SK-N-SH treated with all-trans-retinoic acid at 6 μM for 48 hours (cell line): ENCODE results near the gene LSR.

Source experiments
- ATAC-seq: fragments of 200-7000 bp; cut with Tn5 transposase; 3 replicates; pipeline ENCODE4 v1.9.1; 2020; ENCODE audit warnings: mild to moderate bottlenecking, moderate library complexity
- ARNTL ChIP-seq: fragments of 450-650 bp; formaldehyde crosslinking; IDR thresholded peaks from 2 replicates; pipeline ENCODE4 v1.5.0; 2020; ENCODE audit warnings: low read depth, mild to moderate bottlenecking, moderate library complexity, borderline replicate concordance
- BACH2 ChIP-seq: fragments of 250-450 bp; sonication (Bioruptor Pico); IDR thresholded peaks from 2 replicates; pipeline ENCODE4 v1.9.0; 2021; ENCODE audit warnings: mild to moderate bottlenecking, borderline replicate concordance
- CSDC2 ChIP-seq: fragments of 250-450 bp; sonication (Bioruptor Pico); IDR thresholded peaks from 2 replicates; pipeline ENCODE4 v1.5.0; 2020; ENCODE audit warnings: mild to moderate bottlenecking, moderate library complexity
- ESRRG ChIP-seq: fragments of 250-450 bp; sonication (Bioruptor Pico); IDR thresholded peaks from 2 replicates; pipeline ENCODE4 v1.6.1; 2021; ENCODE audit warnings: mild to moderate bottlenecking
- GLIS3 ChIP-seq: fragments of 250-450 bp; sonication (Bioruptor Pico); IDR thresholded peaks from 2 replicates; pipeline ENCODE4 v1.5.0; 2020; ENCODE audit warnings: mild to moderate bottlenecking, moderate library complexity
- ISL1 ChIP-seq: fragments of 250-450 bp; sonication (Bioruptor Pico); IDR thresholded peaks from 2 replicates; pipeline ENCODE4 v2.1.2; 2022; ENCODE audit warnings: mild to moderate bottlenecking, moderate library complexity
- OSR1 ChIP-seq: fragments of 250-450 bp; sonication (Bioruptor Pico); IDR thresholded peaks from 2 replicates; pipeline ENCODE4 v1.8.0; 2022; ENCODE audit warnings: moderate library complexity, mild to moderate bottlenecking, inconsistent platforms
- PPARA ChIP-seq: fragments of 250-450 bp; sonication (Bioruptor Pico); IDR thresholded peaks from 2 replicates; pipeline ENCODE4 v1.5.0; 2020; ENCODE audit warnings: mild to moderate bottlenecking, borderline replicate concordance
- SNAI2 ChIP-seq: fragments of 250-450 bp; sonication (Bioruptor Pico); IDR thresholded peaks from 2 replicates; pipeline ENCODE4 v1.5.0; 2020; ENCODE audit warnings: mild to moderate bottlenecking, moderate library complexity
- TCF4 ChIP-seq: fragments of 250-450 bp; sonication (Bioruptor Pico); IDR thresholded peaks from 2 replicates; pipeline ENCODE4 v1.8.0; 2021; ENCODE audit warnings: mild to moderate bottlenecking, moderate library complexity, borderline replicate concordance
- TOX ChIP-seq: fragments of 250-450 bp; sonication (Bioruptor Pico); IDR thresholded peaks from 2 replicates; pipeline ENCODE4 v1.8.0; 2021; ENCODE audit warnings: mild to moderate bottlenecking, moderate library complexity, borderline replicate concordance
- ZFP3 ChIP-seq: fragments of 250-450 bp; sonication (Bioruptor Pico); IDR thresholded peaks from 2 replicates; pipeline ENCODE4 v1.5.0; 2020; ENCODE audit warnings: mild to moderate bottlenecking, moderate library complexity
- ZFP30 ChIP-seq: fragments of 450-650 bp; formaldehyde crosslinking; IDR thresholded peaks from 2 replicates; pipeline ENCODE4 v1.5.0; 2022; ENCODE audit warnings: mild to moderate bottlenecking, moderate library complexity
- ZNF565 ChIP-seq: fragments of 450-650 bp; formaldehyde crosslinking; conservative IDR thresholded peaks from 2 replicates; pipeline ENCODE4 v1.5.0; 2020; ENCODE audit warnings: low read depth, mild to moderate bottlenecking, moderate library complexity
- ZNF70 ChIP-seq: fragments of 450-650 bp; formaldehyde crosslinking; IDR thresholded peaks from 2 replicates; pipeline ENCODE4 v1.5.0; 2020; ENCODE audit warnings: mild to moderate bottlenecking, moderate library complexity
- ZNF8 ChIP-seq: fragments of 450-650 bp; formaldehyde crosslinking; IDR thresholded peaks from 2 replicates; pipeline ENCODE4 v1.5.0; 2020; ENCODE audit warnings: mild to moderate bottlenecking, moderate library complexity
- TF ChIP-seq, protein P1 (sequence below): fragments of 250-450 bp; sonication (Bioruptor Pico); IDR thresholded peaks from 2 replicates; pipeline ENCODE4 v1.5.1; 2021; ENCODE audit warnings: mild to moderate bottlenecking, moderate library complexity
- TF ChIP-seq, protein P2 (sequence below): fragments of 250-450 bp; sonication (Bioruptor Pico); IDR thresholded peaks from 2 replicates; pipeline ENCODE4 v1.8.0; 2020; ENCODE audit warnings: mild to moderate bottlenecking, moderate library complexity, borderline replicate concordance
- TF ChIP-seq, protein P3 (sequence below): fragments of 250-450 bp; sonication (Bioruptor Pico); IDR thresholded peaks from 2 replicates; pipeline ENCODE4 v1.5.1; 2020; ENCODE audit warnings: low read depth, mild to moderate bottlenecking, moderate library complexity
- TF ChIP-seq, protein P4 (sequence below): fragments of 250-450 bp; sonication (Bioruptor Pico); IDR thresholded peaks from 2 replicates; pipeline ENCODE4 v1.8.0; 2021; ENCODE audit warnings: low read depth, mild to moderate bottlenecking, moderate library complexity, borderline replicate concordance

The LSR gene

DNA sequence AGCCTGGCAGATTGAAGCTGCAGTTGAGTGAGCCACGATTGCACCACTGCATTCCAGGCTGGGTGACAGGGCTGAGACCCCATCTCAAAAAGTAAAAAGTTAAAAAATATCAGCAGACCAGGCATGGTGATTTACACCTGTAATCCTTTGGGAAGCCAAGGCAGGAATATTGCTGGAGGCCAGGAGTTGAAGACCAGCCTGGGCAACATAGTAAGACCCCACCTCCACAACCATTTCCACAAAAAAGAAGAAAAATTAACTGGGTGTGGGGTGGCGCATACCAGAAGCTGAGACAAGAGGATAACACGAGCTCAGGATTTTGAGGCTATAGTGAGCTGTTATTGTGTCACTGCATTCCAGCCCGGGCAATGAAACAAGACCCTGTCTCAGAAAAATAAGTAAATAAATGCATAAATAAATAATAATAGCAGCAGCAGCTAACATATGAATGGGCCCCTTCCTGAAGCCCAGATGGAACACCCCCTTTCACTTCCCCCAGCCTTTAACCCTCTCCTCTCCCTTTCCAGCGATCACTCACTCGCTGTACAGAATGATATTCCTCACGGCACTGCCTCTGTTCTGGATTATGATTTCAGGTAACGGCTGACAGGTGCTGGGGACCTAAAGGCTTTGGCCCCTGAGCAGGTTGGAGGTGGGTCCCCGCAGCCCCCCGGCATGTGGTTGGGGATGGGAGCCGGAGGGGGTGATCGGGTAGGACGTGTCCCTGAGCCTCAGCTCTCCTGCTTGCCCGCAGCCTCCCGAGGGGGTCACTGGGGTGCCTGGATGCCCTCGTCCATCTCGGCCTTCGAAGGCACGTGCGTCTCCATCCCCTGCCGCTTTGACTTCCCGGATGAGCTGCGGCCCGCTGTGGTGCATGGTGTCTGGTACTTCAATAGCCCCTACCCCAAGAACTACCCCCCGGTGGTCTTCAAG is 46.3 kb downstream of the LSR start:
- TF ChIP-seq ZFP30 (CRISPR knock-in tag) (no peak), ARNTL (no peak), ZNF8 (CRISPR knock-in tag) (no peak), ZFP3 (CRISPR knock-in tag) (no peak), GLIS3 (CRISPR knock-in tag) (no peak), CSDC2 (no peak), TCF4 (CRISPR knock-in tag) (no peak), BACH2 (CRISPR knock-in tag) (no peak), ISL1 (CRISPR knock-in tag) (no peak), OSR1 (CRISPR knock-in tag) (no peak), SNAI2 (CRISPR knock-in tag) (no peak), TOX (CRISPR knock-in tag) (no peak), ZNF565 (CRISPR knock-in tag) (no peak), ZNF70 (CRISPR knock-in tag) (no peak), PPARA (CRISPR knock-in tag) (no peak), ESRRG (CRISPR knock-in tag) (no peak)
- TF ChIP-seq, protein P1, sequence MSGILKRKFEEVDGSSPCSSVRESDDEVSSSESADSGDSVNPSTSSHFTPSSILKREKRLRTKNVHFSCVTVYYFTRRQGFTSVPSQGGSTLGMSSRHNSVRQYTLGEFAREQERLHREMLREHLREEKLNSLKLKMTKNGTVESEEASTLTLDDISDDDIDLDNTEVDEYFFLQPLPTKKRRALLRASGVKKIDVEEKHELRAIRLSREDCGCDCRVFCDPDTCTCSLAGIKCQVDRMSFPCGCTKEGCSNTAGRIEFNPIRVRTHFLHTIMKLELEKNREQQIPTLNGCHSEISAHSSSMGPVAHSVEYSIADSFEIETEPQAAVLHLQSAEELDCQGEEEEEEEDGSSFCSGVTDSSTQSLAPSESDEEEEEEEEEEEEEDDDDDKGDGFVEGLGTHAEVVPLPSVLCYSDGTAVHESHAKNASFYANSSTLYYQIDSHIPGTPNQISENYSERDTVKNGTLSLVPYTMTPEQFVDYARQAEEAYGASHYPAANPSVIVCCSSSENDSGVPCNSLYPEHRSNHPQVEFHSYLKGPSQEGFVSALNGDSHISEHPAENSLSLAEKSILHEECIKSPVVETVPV, result no peak
- TF ChIP-seq, protein P2, sequence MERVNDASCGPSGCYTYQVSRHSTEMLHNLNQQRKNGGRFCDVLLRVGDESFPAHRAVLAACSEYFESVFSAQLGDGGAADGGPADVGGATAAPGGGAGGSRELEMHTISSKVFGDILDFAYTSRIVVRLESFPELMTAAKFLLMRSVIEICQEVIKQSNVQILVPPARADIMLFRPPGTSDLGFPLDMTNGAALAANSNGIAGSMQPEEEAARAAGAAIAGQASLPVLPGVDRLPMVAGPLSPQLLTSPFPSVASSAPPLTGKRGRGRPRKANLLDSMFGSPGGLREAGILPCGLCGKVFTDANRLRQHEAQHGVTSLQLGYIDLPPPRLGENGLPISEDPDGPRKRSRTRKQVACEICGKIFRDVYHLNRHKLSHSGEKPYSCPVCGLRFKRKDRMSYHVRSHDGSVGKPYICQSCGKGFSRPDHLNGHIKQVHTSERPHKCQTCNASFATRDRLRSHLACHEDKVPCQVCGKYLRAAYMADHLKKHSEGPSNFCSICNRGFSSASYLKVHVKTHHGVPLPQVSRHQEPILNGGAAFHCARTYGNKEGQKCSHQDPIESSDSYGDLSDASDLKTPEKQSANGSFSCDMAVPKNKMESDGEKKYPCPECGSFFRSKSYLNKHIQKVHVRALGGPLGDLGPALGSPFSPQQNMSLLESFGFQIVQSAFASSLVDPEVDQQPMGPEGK (CRISPR knock-in tag), result no peak
- TF ChIP-seq, protein P3, sequence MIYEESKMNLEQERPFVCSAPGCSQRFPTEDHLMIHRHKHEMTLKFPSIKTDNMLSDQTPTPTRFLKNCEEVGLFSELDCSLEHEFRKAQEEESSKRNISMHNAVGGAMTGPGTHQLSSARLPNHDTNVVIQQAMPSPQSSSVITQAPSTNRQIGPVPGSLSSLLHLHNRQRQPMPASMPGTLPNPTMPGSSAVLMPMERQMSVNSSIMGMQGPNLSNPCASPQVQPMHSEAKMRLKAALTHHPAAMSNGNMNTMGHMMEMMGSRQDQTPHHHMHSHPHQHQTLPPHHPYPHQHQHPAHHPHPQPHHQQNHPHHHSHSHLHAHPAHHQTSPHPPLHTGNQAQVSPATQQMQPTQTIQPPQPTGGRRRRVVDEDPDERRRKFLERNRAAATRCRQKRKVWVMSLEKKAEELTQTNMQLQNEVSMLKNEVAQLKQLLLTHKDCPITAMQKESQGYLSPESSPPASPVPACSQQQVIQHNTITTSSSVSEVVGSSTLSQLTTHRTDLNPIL, result no peak
- TF ChIP-seq, protein P4, sequence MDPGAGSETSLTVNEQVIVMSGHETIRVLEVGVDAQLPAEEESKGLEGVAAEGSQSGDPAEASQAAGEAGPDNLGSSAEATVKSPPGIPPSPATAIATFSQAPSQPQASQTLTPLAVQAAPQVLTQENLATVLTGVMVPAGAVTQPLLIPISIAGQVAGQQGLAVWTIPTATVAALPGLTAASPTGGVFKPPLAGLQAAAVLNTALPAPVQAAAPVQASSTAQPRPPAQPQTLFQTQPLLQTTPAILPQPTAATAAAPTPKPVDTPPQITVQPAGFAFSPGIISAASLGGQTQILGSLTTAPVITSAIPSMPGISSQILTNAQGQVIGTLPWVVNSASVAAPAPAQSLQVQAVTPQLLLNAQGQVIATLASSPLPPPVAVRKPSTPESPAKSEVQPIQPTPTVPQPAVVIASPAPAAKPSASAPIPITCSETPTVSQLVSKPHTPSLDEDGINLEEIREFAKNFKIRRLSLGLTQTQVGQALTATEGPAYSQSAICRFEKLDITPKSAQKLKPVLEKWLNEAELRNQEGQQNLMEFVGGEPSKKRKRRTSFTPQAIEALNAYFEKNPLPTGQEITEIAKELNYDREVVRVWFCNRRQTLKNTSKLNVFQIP (CRISPR knock-in tag), result no peak
- no peak for ATAC-seq

DNA sequence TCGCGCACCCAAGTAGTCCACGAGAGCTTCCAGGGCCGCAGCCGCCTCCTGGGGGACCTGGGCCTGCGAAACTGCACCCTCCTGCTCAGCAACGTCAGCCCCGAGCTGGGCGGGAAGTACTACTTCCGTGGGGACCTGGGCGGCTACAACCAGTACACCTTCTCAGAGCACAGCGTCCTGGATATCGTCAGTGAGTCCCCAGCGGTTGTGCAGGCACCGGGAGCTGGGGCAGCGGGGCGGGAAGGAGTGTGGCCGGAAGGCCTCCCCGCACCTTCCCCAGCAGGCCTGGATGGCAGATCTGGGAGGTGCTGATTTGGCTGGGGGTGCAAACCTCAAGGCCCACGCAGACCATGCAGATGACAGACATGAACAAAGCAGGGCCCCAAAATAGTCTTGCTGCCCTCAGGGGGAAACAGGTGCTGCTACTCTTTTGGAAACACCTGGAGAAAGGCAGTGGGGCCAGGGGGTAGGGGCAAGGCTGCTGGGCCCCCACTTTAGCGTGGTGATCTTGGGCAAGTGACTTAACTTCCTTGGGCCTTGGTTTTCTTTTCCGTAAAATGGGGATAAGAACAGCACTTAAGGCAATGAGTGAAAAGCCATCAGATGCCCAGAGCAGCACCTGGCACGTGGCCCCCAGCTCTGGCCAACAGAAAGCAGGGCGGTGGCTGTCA is 47.1 kb downstream of the LSR start:
- TF ChIP-seq ZNF8 (CRISPR knock-in tag) (no peak), OSR1 (CRISPR knock-in tag) (no peak), SNAI2 (CRISPR knock-in tag) (no peak)
- TF ChIP-seq, protein P1, result no peak
- ATAC-seq, result no peak; the same call in 2 of the 3 replicates
